HL-60 (cell line): ENCODE measurements around the gene SYVN1.
"Not testable (repeated sequence)": the region's sequence is repeated elsewhere in the genome, so short reads cannot be mapped to it uniquely, and the experiment has no call there.

Experiments used
- DNase-seq, 2 experiments: peaks; one replicate each; pipeline ENCODE4 v3.0.0-alpha.2; 2010 to 2020; ENCODE audit warnings: low read depth in 1 of 2, low spot score in 1 of 2
- H3K27ac ChIP-seq: fragments of 250-450 bp; sonication (Bioruptor Pico); replicated peaks from 2 replicates; pipeline ENCODE4 v1.5.1; 2020; ENCODE audit warnings: mild to moderate bottlenecking, moderate library complexity
- H3K27me3 ChIP-seq: fragments of 250-450 bp; sonication (Bioruptor Pico); 2 replicates; pipeline ENCODE4 v1.5.1; 2021; ENCODE audit warnings: mild to moderate bottlenecking, moderate library complexity; ENCODE audit not compliant: insufficient read depth, poor library complexity, severe bottlenecking
- H3K4me3 ChIP-seq: replicated peaks from 2 replicates; pipeline ENCODE4 v1.5.1; 2011; ENCODE audit warnings: mild to moderate bottlenecking, control low read depth, low read length; ENCODE audit not compliant: insufficient read depth
- GABPA ChIP-seq: IDR thresholded peaks from 2 replicates; pipeline ENCODE4 v1.6.1; 2012; ENCODE audit warnings: low read depth
- POLR2AphosphoS5 ChIP-seq: IDR thresholded peaks from 2 replicates; pipeline ENCODE4 v1.6.1; 2012; ENCODE audit warnings: low read depth
- REST ChIP-seq: IDR thresholded peaks from 2 replicates; pipeline ENCODE4 v1.6.1; 2012; ENCODE audit warnings: low read depth; ENCODE audit not compliant: insufficient replicate concordance
- SPI1 ChIP-seq: IDR thresholded peaks from 2 replicates; pipeline ENCODE4 v1.6.1; 2012; ENCODE audit warnings: low read depth, mild to moderate bottlenecking, borderline replicate concordance
- TF ChIP-seq, protein P1 (sequence below): IDR thresholded peaks from one replicate; pipeline ENCODE4 v1.5.1; 2011; ENCODE audit warnings: low read length, control low read depth, inconsistent platforms; ENCODE audit not compliant: insufficient read depth

SYVN1 gene

GRCh38 chr11:65181569-65182257, 47.4 kb upstream of the SYVN1 start, which contains the start of gene CAPN1:
TSS of gene CAPN1 (plus strand) at chr11:65181928. CDS start at chr11:65182702, 774 bp downstream.
- peak; percentile 85 to 88 for DNase-seq
- H3K27ac ChIP-seq, result peak within 1 kb of the TSS; percentile 70
- TF ChIP-seq GABPA (no peak), POLR2AphosphoS5 (no peak), SPI1 (no peak), REST (no peak)
- TF ChIP-seq, protein P1, sequence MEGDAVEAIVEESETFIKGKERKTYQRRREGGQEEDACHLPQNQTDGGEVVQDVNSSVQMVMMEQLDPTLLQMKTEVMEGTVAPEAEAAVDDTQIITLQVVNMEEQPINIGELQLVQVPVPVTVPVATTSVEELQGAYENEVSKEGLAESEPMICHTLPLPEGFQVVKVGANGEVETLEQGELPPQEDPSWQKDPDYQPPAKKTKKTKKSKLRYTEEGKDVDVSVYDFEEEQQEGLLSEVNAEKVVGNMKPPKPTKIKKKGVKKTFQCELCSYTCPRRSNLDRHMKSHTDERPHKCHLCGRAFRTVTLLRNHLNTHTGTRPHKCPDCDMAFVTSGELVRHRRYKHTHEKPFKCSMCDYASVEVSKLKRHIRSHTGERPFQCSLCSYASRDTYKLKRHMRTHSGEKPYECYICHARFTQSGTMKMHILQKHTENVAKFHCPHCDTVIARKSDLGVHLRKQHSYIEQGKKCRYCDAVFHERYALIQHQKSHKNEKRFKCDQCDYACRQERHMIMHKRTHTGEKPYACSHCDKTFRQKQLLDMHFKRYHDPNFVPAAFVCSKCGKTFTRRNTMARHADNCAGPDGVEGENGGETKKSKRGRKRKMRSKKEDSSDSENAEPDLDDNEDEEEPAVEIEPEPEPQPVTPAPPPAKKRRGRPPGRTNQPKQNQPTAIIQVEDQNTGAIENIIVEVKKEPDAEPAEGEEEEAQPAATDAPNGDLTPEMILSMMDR, result no peak

GRCh38 chr11:65180877-65181568, 46.7 kb upstream of the SYVN1 start:
- Histone ChIP-seq H3K27ac (no peak overlapping the region), H3K4me3 (peak overlapping the region; percentile 97), H3K27me3 (no peaks in the 10 kb centered on the region)
- TF ChIP-seq, protein P1, result peak; percentile 1
- TF ChIP-seq GABPA (no peak), POLR2AphosphoS5 (peak; percentile 14; the same call in 1 of the 2 replicates), REST (no peak), SPI1 (no peak)
- peak; percentile 58 to 64 for DNase-seq

More at GRCh38 chr11:65181569-65182257, 47.4 kb upstream of the SYVN1 start, which contains the start of gene CAPN1:
- H3K27me3 ChIP-seq, result no peaks in the 10 kb centered on the region
- H3K4me3 ChIP-seq, result peak within 1 kb of the TSS; percentile 97

GRCh38 chr11:65174571-65175010, 40.3 kb upstream of the SYVN1 start:
- DNase-seq, H3K27ac ChIP-seq, H3K4me3 ChIP-seq, H3K27me3 ChIP-seq: not testable (repeated sequence)

- no peak for DNase-seq
- no peak overlapping the region for H3K27ac ChIP-seq
- no peaks in the 10 kb centered on the region for H3K27me3 ChIP-seq
- TF ChIP-seq, protein P1, result no peak
- no peak for TF ChIP-seq REST
- TF ChIP-seq GABPA, result no peak
- no peak for TF ChIP-seq POLR2AphosphoS5
- no peak overlapping the region for H3K4me3 ChIP-seq
Observed at GRCh38 chr11:65172600-65172999, 38.3 kb upstream of the SYVN1 start.
